ENCODE results near the gene RC3H1. TPM values are rescaled to one million over a fixed set of nuclear protein-coding genes. Genes with fewer than 3 reads are reported as not detected.
"Not testable (repeated sequence)": the region's sequence is repeated elsewhere in the genome, so short reads cannot be mapped to it uniquely, and the experiment has no call there.

The RC3H1 gene
- 14.5 and 22.8 TPM in 2 replicates for total RNA-seq

GRCh38 chr1:174022080-174022975 is at the start of gene RC3H1:
TSS of gene RC3H1 (minus strand) at chr1:174022357. CDS start at chr1:173992985, 29,372 bp downstream.
- DNase-seq (ENCODE audit: extremely low read depth, low read depth, low spot score) = no peak

GRCh38 chr1:174070614-174071013 is 48.5 kb upstream of the RC3H1 start:
- DNase-seq (ENCODE audit: extremely low read depth, low read depth, low spot score) = no peak

GRCh38 chr1:174068000-174068399 is 45.8 kb upstream of the RC3H1 start:
- no peak for DNase-seq (ENCODE audit: extremely low read depth, low read depth, low spot score)

- DNase-seq (ENCODE audit: extremely low read depth, low read depth, low spot score) = no peak
Measured at GRCh38 chr1:174060090-174060489, 37.9 kb upstream of the RC3H1 start.

GRCh38 chr1:174058624-174059023 is 36.5 kb upstream of the RC3H1 start:
- DNase-seq (ENCODE audit: extremely low read depth, low read depth, low spot score) = no peak

- not testable (repeated sequence) for DNase-seq (ENCODE audit: extremely low read depth, low read depth, low spot score)
Measured at GRCh38 chr1:174056609-174057008, 34.5 kb upstream of the RC3H1 start.

GRCh38 chr1:174055797-174056196 is 33.6 kb upstream of the RC3H1 start:
- DNase-seq (ENCODE audit: extremely low read depth, low read depth, low spot score) = not testable (repeated sequence)

GRCh38 chr1:174053826-174054225 is 31.7 kb upstream of the RC3H1 start:
- DNase-seq (ENCODE audit: extremely low read depth, low read depth, low spot score) = no peak

- no peak for DNase-seq (ENCODE audit: extremely low read depth, low read depth, low spot score)
Measured at GRCh38 chr1:174052621-174053020, 30.5 kb upstream of the RC3H1 start.

- no peak for DNase-seq (ENCODE audit: extremely low read depth, low read depth, low spot score)
Measured at GRCh38 chr1:174051956-174052355, 29.8 kb upstream of the RC3H1 start.

- DNase-seq (ENCODE audit: extremely low read depth, low read depth, low spot score) = no peak
Measured at GRCh38 chr1:174049514-174049913, 27.4 kb upstream of the RC3H1 start.

GRCh38 chr1:174044418-174045222 is 22.5 kb upstream of the RC3H1 start:
- DNase-seq (ENCODE audit: extremely low read depth, low read depth, low spot score) = no peak

- not testable (repeated sequence) for DNase-seq (ENCODE audit: extremely low read depth, low read depth, low spot score)
Measured at GRCh38 chr1:174042509-174042908, 20.4 kb upstream of the RC3H1 start.

GRCh38 chr1:174041369-174041768 is 19.2 kb upstream of the RC3H1 start:
- no peak for DNase-seq (ENCODE audit: extremely low read depth, low read depth, low spot score)

- DNase-seq (ENCODE audit: extremely low read depth, low read depth, low spot score) = no peak
Measured at GRCh38 chr1:174040387-174040786, 18.2 kb upstream of the RC3H1 start.

GRCh38 chr1:174039027-174039426 is 16.9 kb upstream of the RC3H1 start:
- DNase-seq (ENCODE audit: extremely low read depth, low read depth, low spot score) = no peak

GRCh38 chr1:174036798-174037197 is 14.6 kb upstream of the RC3H1 start:
- DNase-seq (ENCODE audit: extremely low read depth, low read depth, low spot score) = no peak

- no peak for DNase-seq (ENCODE audit: extremely low read depth, low read depth, low spot score)
Measured at GRCh38 chr1:174036204-174036603, 14.0 kb upstream of the RC3H1 start.

GRCh38 chr1:174032671-174033222 is 10.6 kb upstream of the RC3H1 start:
- no peak for DNase-seq (ENCODE audit: extremely low read depth, low read depth, low spot score)

- no peak for DNase-seq (ENCODE audit: extremely low read depth, low read depth, low spot score)
Measured at GRCh38 chr1:174031099-174031498, 8.9 kb upstream of the RC3H1 start.

- DNase-seq (ENCODE audit: extremely low read depth, low read depth, low spot score) = no peak
Measured at GRCh38 chr1:174028495-174028894, 6.3 kb upstream of the RC3H1 start.

Data from glomerular endothelial cell (primary cell).